Activated CD8-positive, alpha-beta T cell treated with anti-CD3 and anti-CD28 coated beads for 36 hours (primary cell): ENCODE measurements around the gene GRP. TPM values are rescaled to one million over a fixed set of nuclear protein-coding genes. Genes with fewer than 3 reads are reported as not detected.

Experiments used
- ATAC-seq: fragments of 200-7000 bp; cut with Tn5 transposase; one replicate; pipeline ENCODE4 v1.10.0; 2021; ENCODE audit warnings: mild to moderate bottlenecking, moderate library complexity
- CTCF ChIA-PET: fragments of 350-600 bp; sonication (Branson Sonifier 250); formaldehyde crosslinking; loops from one replicate; lab custom pipeline; 2021; ENCODE audit warnings: antibody characterized with exemption; lab: Charles Lee
- POLR2A ChIA-PET: fragments of 350-600 bp; sonication (Branson Sonifier 250); formaldehyde crosslinking; loops from one replicate; lab custom pipeline; 2021; ENCODE audit warnings: antibody characterized with exemption; lab: Charles Lee
- DNase-seq: peaks from one replicate; pipeline ENCODE4 v3.0.0-alpha.2; 2020
- H3K27ac Mint-ChIP-seq: one replicate; pipeline ENCODE4 v1.8.0; 2021; ENCODE audit warnings: mild to moderate bottlenecking, mixed read lengths
- H3K27me3 Mint-ChIP-seq: one replicate; pipeline ENCODE4 v1.8.0; 2021; ENCODE audit warnings: mixed read lengths
- H3K36me3 Mint-ChIP-seq: one replicate; pipeline ENCODE4 v1.8.0; 2021; ENCODE audit warnings: low read depth, mixed read lengths
- H3K4me1 Mint-ChIP-seq: one replicate; pipeline ENCODE4 v1.8.0; 2021; ENCODE audit warnings: low read depth, mixed read lengths
- H3K4me3 Mint-ChIP-seq: one replicate; pipeline ENCODE4 v1.8.0; 2021; ENCODE audit warnings: mild to moderate bottlenecking, moderate library complexity, mixed read lengths
- H3K9me3 Mint-ChIP-seq: one replicate; pipeline ENCODE4 v1.8.0; 2021; ENCODE audit warnings: mixed read lengths
- intact Hi-C: fragments of 100-400 bp; cut with micrococcal nuclease; formaldehyde crosslinking; loops from one replicate; pipeline ENCODE4 v1.10.0; 2022
- total RNA-seq, 2 experiments: library from RNA; stranded (reverse); gene quantifications; one replicate each; pipeline ENCODE4 v1.2.3, GENCODE V29; 2021
- TF ChIP-seq, protein P1 (sequence below): fragments of 200-600 bp; IDR thresholded peaks from one replicate; pipeline ENCODE4 v1.8.0; 2022; ENCODE audit warnings: antibody characterized with exemption, mild to moderate bottlenecking

Gene GRP
- total RNA-seq, 2 experiments from 2014 or later: not detected

DNA sequence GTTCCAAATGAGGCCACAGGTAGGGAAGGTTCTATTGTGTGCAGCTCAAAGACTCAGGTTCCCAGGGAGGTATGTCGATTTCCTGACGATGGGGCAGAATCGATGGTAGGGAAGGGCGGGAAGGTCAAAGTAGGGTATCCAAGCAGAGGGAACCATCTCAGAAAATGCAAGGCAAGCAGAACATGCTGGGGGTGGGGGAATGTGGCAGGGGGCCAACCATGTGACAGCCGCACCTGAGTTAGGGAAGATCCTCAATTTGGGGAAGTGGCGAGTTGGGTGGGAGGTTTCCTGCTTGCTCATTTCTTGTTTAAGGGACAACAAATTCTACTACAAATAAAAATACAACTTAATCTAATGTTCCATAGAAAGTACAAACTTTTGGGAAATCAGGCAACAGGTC lies 21.7 kb upstream of the GRP start:
- Mint-ChIP-seq H3K9me3 (no peaks in the 10 kb centered on the region), H3K4me3 (no peak overlapping the region), H3K4me1 (no peaks in the 10 kb centered on the region), H3K36me3 (no peaks in the 10 kb centered on the region), H3K27ac (no peak overlapping the region), H3K27me3 (peaks cover 32% of the 10 kb centered on the region)
- ChIA-PET CTCF (no interaction called here), POLR2A (no interaction called here)
- intact Hi-C loops: no loop called here
- DNase-seq (no peak), ATAC-seq (no peak)
- TF ChIP-seq, protein P1, sequence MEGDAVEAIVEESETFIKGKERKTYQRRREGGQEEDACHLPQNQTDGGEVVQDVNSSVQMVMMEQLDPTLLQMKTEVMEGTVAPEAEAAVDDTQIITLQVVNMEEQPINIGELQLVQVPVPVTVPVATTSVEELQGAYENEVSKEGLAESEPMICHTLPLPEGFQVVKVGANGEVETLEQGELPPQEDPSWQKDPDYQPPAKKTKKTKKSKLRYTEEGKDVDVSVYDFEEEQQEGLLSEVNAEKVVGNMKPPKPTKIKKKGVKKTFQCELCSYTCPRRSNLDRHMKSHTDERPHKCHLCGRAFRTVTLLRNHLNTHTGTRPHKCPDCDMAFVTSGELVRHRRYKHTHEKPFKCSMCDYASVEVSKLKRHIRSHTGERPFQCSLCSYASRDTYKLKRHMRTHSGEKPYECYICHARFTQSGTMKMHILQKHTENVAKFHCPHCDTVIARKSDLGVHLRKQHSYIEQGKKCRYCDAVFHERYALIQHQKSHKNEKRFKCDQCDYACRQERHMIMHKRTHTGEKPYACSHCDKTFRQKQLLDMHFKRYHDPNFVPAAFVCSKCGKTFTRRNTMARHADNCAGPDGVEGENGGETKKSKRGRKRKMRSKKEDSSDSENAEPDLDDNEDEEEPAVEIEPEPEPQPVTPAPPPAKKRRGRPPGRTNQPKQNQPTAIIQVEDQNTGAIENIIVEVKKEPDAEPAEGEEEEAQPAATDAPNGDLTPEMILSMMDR: no peak

DNA sequence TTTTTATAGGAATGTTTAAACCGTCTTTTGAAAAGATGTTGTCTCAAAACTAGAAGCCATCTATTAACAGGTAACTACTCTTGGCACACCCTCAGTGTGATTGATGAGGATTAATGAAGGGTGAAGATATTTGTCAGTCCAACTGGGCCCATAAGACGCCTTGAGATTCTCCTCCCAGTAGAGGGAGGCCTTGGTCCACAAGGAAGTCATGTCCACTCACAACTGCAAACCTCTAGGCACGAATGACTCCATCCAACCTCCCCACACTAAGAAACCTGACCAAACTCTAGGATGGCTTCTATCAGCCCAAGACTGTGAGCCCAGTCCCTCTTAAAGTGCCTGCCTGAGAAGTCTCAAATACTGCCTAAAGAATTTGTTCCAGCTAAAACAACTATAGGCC lies 19.2 kb upstream of the GRP start:
- ATAC-seq: no peak

DNA sequence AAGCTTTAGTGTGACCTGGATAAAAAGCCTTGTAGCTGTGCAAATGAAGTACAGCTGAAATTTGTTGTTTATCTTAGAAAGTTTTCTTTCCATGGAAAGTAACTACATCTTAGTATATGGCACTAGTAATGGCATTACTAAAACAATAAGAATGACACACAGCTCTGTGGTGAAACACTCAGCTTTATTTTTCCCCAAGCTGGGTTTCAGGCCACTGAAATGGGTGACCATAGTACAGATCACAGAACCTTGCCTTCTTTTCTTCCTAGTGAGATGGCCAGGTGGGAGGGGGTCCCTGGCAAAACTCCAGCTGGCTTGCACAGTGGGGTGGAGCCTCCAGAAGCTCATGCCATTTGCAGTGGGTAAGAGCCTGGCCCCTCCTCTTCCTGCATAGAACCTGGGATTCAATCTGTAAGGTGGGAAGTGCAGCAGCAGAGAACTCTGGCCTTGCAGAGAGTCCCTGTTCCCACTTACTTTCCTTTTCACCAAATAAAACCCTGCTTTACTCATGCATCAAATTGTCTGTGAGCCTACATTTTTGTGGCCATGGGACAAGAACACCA lies 17.6 kb upstream of the GRP start:
- Mint-ChIP-seq H3K36me3 (no peaks in the 10 kb centered on the region), H3K27me3 (peaks cover 25% of the 10 kb centered on the region), H3K9me3 (no peaks in the 10 kb centered on the region), H3K27ac (no peak overlapping the region), H3K4me1 (no peaks in the 10 kb centered on the region), H3K4me3 (no peak overlapping the region)
- no peak for DNase-seq
- CTCF ChIA-PET: no interaction called here
- intact Hi-C loops: no loop called here
- TF ChIP-seq, protein P1: no peak
- POLR2A ChIA-PET: no interaction called here
- no peak for ATAC-seq

More for the DNA sequence above, 19.2 kb upstream of the GRP start:
- DNase-seq: no peak
- ChIA-PET CTCF (no interaction called here), POLR2A (no interaction called here)
- Mint-ChIP-seq H3K9me3 (no peaks in the 10 kb centered on the region), H3K4me3 (no peak overlapping the region), H3K27me3 (peaks cover 26% of the 10 kb centered on the region), H3K36me3 (no peaks in the 10 kb centered on the region), H3K4me1 (no peaks in the 10 kb centered on the region), H3K27ac (no peak overlapping the region)
- intact Hi-C loops: no loop called here
- TF ChIP-seq, protein P1: no peak

DNA sequence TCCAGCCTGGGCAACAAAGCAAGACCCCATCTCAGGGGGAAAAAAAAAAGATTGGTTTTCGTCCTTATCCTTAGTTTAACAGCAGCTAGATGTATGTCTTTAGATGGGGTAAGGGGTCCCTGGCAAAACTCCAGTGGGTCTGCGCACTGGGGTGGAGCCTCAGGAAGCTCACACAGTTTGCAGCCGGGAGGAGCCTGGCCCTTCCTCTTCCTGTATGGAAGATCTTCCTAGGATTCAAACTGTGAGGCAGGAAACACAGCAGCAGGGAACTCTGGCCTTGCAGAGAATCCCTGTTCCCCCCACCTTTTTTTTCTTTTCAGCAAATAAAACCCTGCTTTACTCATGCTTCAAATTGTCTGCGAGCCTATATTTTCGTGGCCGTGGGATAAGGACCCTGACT lies 12.5 kb upstream of the GRP start:
- TF ChIP-seq, protein P1: no peak
- Mint-ChIP-seq H3K27me3 (peaks cover 9% of the 10 kb centered on the region), H3K36me3 (no peaks in the 10 kb centered on the region), H3K9me3 (no peaks in the 10 kb centered on the region), H3K4me1 (no peaks in the 10 kb centered on the region), H3K27ac (no peak overlapping the region), H3K4me3 (no peak overlapping the region)
- ATAC-seq: no peak
- intact Hi-C loops: no loop called here
- POLR2A ChIA-PET: no interaction called here
- CTCF ChIA-PET: no interaction called here
- DNase-seq: no peak

DNA sequence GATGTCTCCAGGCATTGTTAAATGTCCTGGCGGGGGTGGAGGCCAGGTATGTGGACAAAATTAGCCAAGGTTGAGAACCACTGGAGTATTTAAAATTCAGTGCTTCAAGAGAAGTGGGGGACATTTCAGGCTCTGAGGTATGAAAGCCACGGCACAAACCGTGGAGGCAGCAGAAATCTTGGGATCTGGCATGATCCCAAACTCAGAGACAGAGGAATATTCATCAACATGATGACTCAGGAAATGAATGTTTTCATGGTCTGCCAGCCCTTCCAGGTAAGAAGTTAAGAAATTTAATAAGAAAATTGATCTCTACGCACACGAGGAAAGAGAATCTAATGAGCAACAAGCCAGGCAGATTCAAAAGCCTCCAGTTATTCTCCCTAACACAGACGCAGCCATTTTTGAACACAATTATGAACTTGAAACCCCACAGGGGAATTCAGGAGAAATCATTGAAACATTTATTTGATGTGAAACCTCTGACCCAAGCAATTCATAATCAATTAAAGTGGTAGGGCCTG lies 11.3 kb upstream of the GRP start:
- intact Hi-C loops: no loop called here
- Mint-ChIP-seq H3K27me3 (peaks cover 9% of the 10 kb centered on the region), H3K9me3 (no peaks in the 10 kb centered on the region), H3K27ac (no peak overlapping the region), H3K36me3 (no peaks in the 10 kb centered on the region), H3K4me3 (no peak overlapping the region), H3K4me1 (no peaks in the 10 kb centered on the region)
- ChIA-PET POLR2A (no interaction called here), CTCF (no interaction called here)
- TF ChIP-seq, protein P1: no peak
- ATAC-seq (no peak), DNase-seq (no peak)
